IMR-90 (cell line): ENCODE data around the gene CWC15. TPM values are rescaled to one million over a fixed set of nuclear protein-coding genes. Genes with fewer than 3 reads are reported as not detected.

Source experiments
- ATAC-seq: fragments of 200-7000 bp; cut with Tn5 transposase; 2 replicates; pipeline ENCODE4 v1.9.1; 2020; ENCODE audit warnings: low read depth, mild to moderate bottlenecking, moderate library complexity
- BruUV-seq: library from RNA; stranded (reverse); fragments of 400-500 nt; replicated peaks from 2 replicates; lab custom pipeline; 2021; lab: Mats Ljungman, UMichigan
- CTCF ChIA-PET: fragments of 300-600 bp; formaldehyde crosslinking; extraction: SDS; loops from one replicate; lab custom pipeline; 2021; ENCODE audit warnings: antibody characterized with exemption; lab: Yijun Ruan, JAX
- POLR2A ChIA-PET: fragments of 300-600 bp; sonication (Branson Sonifier 250); formaldehyde crosslinking; loops from one replicate; lab custom pipeline; 2022; ENCODE audit warnings: antibody characterized with exemption; ENCODE audit not compliant: unreplicated experiment; lab: Charles Lee
- DNase-seq: peaks from one replicate; pipeline ENCODE4 v3.0.0; 2013
- H2AFZ ChIP-seq: replicated peaks from 2 replicates; pipeline ENCODE3; 2013; ENCODE audit warnings: low read length, mild to moderate bottlenecking; ENCODE audit not compliant: poor library complexity
- H2AK5ac ChIP-seq: 2 replicates; pipeline ENCODE4 v1.6.1; 2013; ENCODE audit warnings: low read depth, low read length, inconsistent platforms
- H2AK9ac ChIP-seq: replicated peaks from 2 replicates; pipeline ENCODE3; 2013; ENCODE audit warnings: mild to moderate bottlenecking, low read depth, low read length, moderate library complexity; ENCODE audit not compliant: poor library complexity
- H2BK120ac ChIP-seq: 2 replicates; pipeline ENCODE4 v1.6.1; 2013; ENCODE audit warnings: low read depth, low read length, inconsistent platforms
- H2BK15ac ChIP-seq: 3 replicates; pipeline ENCODE4 v1.6.1; 2013; ENCODE audit warnings: low read depth, low read length, inconsistent platforms
- H2BK20ac ChIP-seq: 2 replicates; pipeline ENCODE4 v1.6.1; 2013; ENCODE audit warnings: low read depth, mild to moderate bottlenecking, inconsistent platforms, low read length, moderate library complexity
- H2BK5ac ChIP-seq: 2 replicates; pipeline ENCODE4 v1.6.1; 2013; ENCODE audit warnings: mild to moderate bottlenecking, low read depth, low read length, inconsistent platforms; ENCODE audit not compliant: poor library complexity, severe bottlenecking
- H3K14ac ChIP-seq: replicated peaks from 2 replicates; pipeline ENCODE4 v1.6.1; 2013; ENCODE audit warnings: low read depth, low read length, inconsistent platforms
- H3K18ac ChIP-seq: 2 replicates; pipeline ENCODE4 v1.6.1; 2013; ENCODE audit warnings: low read depth, low read length, control low read depth
- H3K23ac ChIP-seq: 2 replicates; pipeline ENCODE4 v1.6.1; 2013; ENCODE audit warnings: low read depth, low read length, inconsistent platforms
- H3K27ac ChIP-seq: 2 replicates; pipeline ENCODE4 v1.5.1; 2013; ENCODE audit warnings: mild to moderate bottlenecking, control low read depth, low read length; ENCODE audit not compliant: insufficient read depth
- H3K27me3 ChIP-seq: 2 replicates; pipeline ENCODE4 v1.6.1; 2013; ENCODE audit warnings: low read length; ENCODE audit not compliant: control insufficient read depth, insufficient read depth
- H3K36me3 ChIP-seq: 2 replicates; pipeline ENCODE4 v1.6.1; 2013; ENCODE audit warnings: low read length, mixed read lengths; ENCODE audit not compliant: control insufficient read depth, insufficient read depth
- H3K4ac ChIP-seq: 2 replicates; pipeline ENCODE4 v1.6.1; 2013; ENCODE audit warnings: low read depth, low read length, inconsistent platforms
- H3K4me1 ChIP-seq: 2 replicates; pipeline ENCODE4 v1.6.1; 2013; ENCODE audit warnings: low read length, mixed read lengths; ENCODE audit not compliant: control insufficient read depth, insufficient read depth
- H3K4me2 ChIP-seq: 2 replicates; pipeline ENCODE4 v1.6.1; 2013; ENCODE audit warnings: low read depth, mild to moderate bottlenecking, control low read depth, low read length, moderate library complexity
- H3K4me3 ChIP-seq: 2 replicates; pipeline ENCODE4 v1.5.1; 2013; ENCODE audit warnings: low read depth, mild to moderate bottlenecking, control low read depth, low read length, moderate library complexity; ENCODE audit not compliant: insufficient read depth
- H3K56ac ChIP-seq: 2 replicates; pipeline ENCODE4 v1.6.1; 2013; ENCODE audit warnings: low read length, inconsistent platforms; ENCODE audit not compliant: insufficient read depth; ENCODE audit errors: extremely low read depth
- H3K79me1 ChIP-seq, 2 experiments: 2 replicates each; pipeline ENCODE4 v1.6.1; 2013; ENCODE audit warnings: low read length in 2 of 2, inconsistent platforms in 1 of 2, low read depth in 1 of 2
- H3K9ac ChIP-seq: 2 replicates; pipeline ENCODE4 v1.6.1; 2013; ENCODE audit warnings: low read depth, low read length, control low read depth
- H3K9me1 ChIP-seq: 2 replicates; pipeline ENCODE4 v1.6.1; 2013; ENCODE audit warnings: low read length, inconsistent platforms; ENCODE audit not compliant: insufficient read depth
- H3K9me3 ChIP-seq: 2 replicates; pipeline ENCODE4 v1.6.1; 2013; ENCODE audit warnings: low read length; ENCODE audit not compliant: control insufficient read depth, insufficient read depth
- H4K20me1 ChIP-seq: 2 replicates; pipeline ENCODE4 v1.6.1; 2013; ENCODE audit warnings: low read length, inconsistent platforms; ENCODE audit not compliant: insufficient read depth
- H4K5ac ChIP-seq: 2 replicates; pipeline ENCODE4 v1.6.1; 2013; ENCODE audit warnings: mild to moderate bottlenecking, low read depth, low read length, control low read depth
- H4K8ac ChIP-seq, 2 experiments: 2 replicates each; pipeline ENCODE4 v1.6.1; 2013; ENCODE audit warnings: low read depth in 2 of 2, low read length in 2 of 2, control low read depth in 1 of 2, inconsistent platforms in 1 of 2
- H4K91ac ChIP-seq: 2 replicates; pipeline ENCODE4 v1.6.1; 2013; ENCODE audit warnings: low read depth, low read length, inconsistent platforms; ENCODE audit not compliant: insufficient read depth
- BHLHE40 ChIP-seq: fragments of 150-350 bp; IDR thresholded peaks from 2 replicates; pipeline ENCODE4 v1.6.1; 2016; ENCODE audit warnings: mild to moderate bottlenecking, low read depth, low read length
- CEBPB ChIP-seq: IDR thresholded peaks from 2 replicates; pipeline ENCODE4 v1.6.1; 2012; ENCODE audit warnings: low read depth, low read length, improper control_type of control experiment
- CHD1 ChIP-seq: IDR thresholded peaks from 2 replicates; pipeline ENCODE4 v1.6.1; 2012; ENCODE audit warnings: low read depth, low read length, improper control_type of control experiment
- CTCF ChIP-seq: conservative IDR thresholded peaks from 2 replicates; pipeline ENCODE4 v1.5.1; 2012; ENCODE audit warnings: mild to moderate bottlenecking, low read depth, low read length, improper control_type of control experiment
- ELK1 ChIP-seq: fragments of 150-350 bp; IDR thresholded peaks from 2 replicates; pipeline ENCODE4 v1.6.1; 2016; ENCODE audit warnings: low read depth, mild to moderate bottlenecking, low read length, moderate library complexity, borderline replicate concordance
- MAZ ChIP-seq: IDR thresholded peaks from 2 replicates; pipeline ENCODE4 v1.6.1; 2012; ENCODE audit warnings: low read depth, mild to moderate bottlenecking, low read length, improper control_type of control experiment, moderate library complexity, borderline replicate concordance
- MXI1 ChIP-seq: IDR thresholded peaks from 2 replicates; pipeline ENCODE4 v1.6.1; 2012; ENCODE audit warnings: low read depth, mild to moderate bottlenecking, low read length, moderate library complexity, borderline replicate concordance
- RAD21 ChIP-seq: IDR thresholded peaks from 2 replicates; pipeline ENCODE4 v1.6.1; 2012; ENCODE audit warnings: low read length, improper control_type of control experiment
- RCOR1 ChIP-seq: IDR thresholded peaks from 2 replicates; pipeline ENCODE4 v1.6.1; 2012; ENCODE audit warnings: mild to moderate bottlenecking, low read length, improper control_type of control experiment; ENCODE audit not compliant: insufficient replicate concordance
- RFX5 ChIP-seq: IDR thresholded peaks from 2 replicates; pipeline ENCODE4 v1.8.0; 2012; ENCODE audit warnings: low read depth, mild to moderate bottlenecking, low read length, moderate library complexity
- SMC3 ChIP-seq: fragments of 150-350 bp; IDR thresholded peaks from 2 replicates; pipeline ENCODE4 v1.6.1; 2016; ENCODE audit warnings: low read depth, mild to moderate bottlenecking, antibody characterized with exemption, low read length, moderate library complexity
- USF2 ChIP-seq: fragments of 150-350 bp; IDR thresholded peaks from 2 replicates; pipeline ENCODE4 v1.6.1; 2017; ENCODE audit warnings: mild to moderate bottlenecking, antibody characterized with exemption, low read length, low read depth
- WGBS, 2 experiments: methylation state at CpG; one replicate each; pipeline versions ENCODE4 v1.1.5 to v1.1.7; 2013; ENCODE audit warnings: missing lambda C conversion rate in 2 of 2; ENCODE audit not compliant: insufficient read length in 1 of 2; ENCODE audit errors: extremely low coverage in 2 of 2; 5-methylcytosine and 5-hydroxymethylcytosine counted together
- dilution Hi-C: fragments of 300-500 bp; cut with HindIII; formaldehyde crosslinking; loops from one replicate; pipeline ENCODE4 v1.14.3; 2018; ENCODE audit warnings: low sequenced_read_pairs; ENCODE audit not compliant: unreplicated experiment
- in situ Hi-C: fragments of 300-500 bp; cut with MboI; formaldehyde crosslinking; loops from 3 replicates; pipeline ENCODE4 v1.14.3; 2019; ENCODE audit warnings: low sequenced_read_pairs, inconsistent platforms, mixed read lengths
- intact Hi-C: fragments of 100-400 bp; cut with micrococcal nuclease; formaldehyde crosslinking; loops from 2 replicates; pipeline ENCODE4 v1.10.0; 2022
- polyA plus RNA-seq, 3 experiments: library from polyadenylated mRNA; depleted of rRNA; stranded (reverse); fragments of >200 nt; gene quantifications; 2 replicates each; pipeline ENCODE4 v1.2.3, GENCODE V29; 2012; ENCODE audit warnings: low replicate concordance in 1 of 3
- total RNA-seq: library from RNA; depleted of rRNA; stranded (reverse); fragments of >200 nt; gene quantifications from 2 replicates; pipeline ENCODE4 v1.2.3, GENCODE V29; 2012

The CWC15 gene
- total and polyA plus RNA-seq, 2 of the 4 experiments (the other 2 are of a cell fraction), result 38.4 to 48.6 TPM

GRCh38 chr11:94998285-94998684 lies 24.9 kb upstream of the CWC15 start:
- Histone ChIP-seq H3K9ac (no peak overlapping the region), H4K91ac (no peak overlapping the region), H2AFZ (peak overlapping the region; percentile 51), H3K4me1 (no peaks in the 10 kb centered on the region), H3K27me3 (0 out of 2 replicates have a peak, but pooled peaks cover 1% of the 10 kb centered on the region), H3K56ac (no peak overlapping the region), H2AK9ac (no peak overlapping the region), H3K36me3 (no peaks in the 10 kb centered on the region), H3K79me1 (no peaks in the 10 kb centered on the region), H3K4me2 (no peak overlapping the region), H3K14ac (no peak overlapping the region), H2BK15ac (no peak overlapping the region), H4K5ac (no peak overlapping the region), H3K9me1 (no peaks in the 10 kb centered on the region), H3K27ac (no peak overlapping the region), H3K4me3 (no peak overlapping the region), H3K23ac (no peak overlapping the region), H4K20me1 (no peaks in the 10 kb centered on the region), H2BK120ac (no peak overlapping the region), H3K18ac (no peak overlapping the region), H2AK5ac (no peak overlapping the region), H3K9me3 (no peaks in the 10 kb centered on the region), H2BK5ac (no peak overlapping the region), H2BK20ac (no peak overlapping the region), H4K8ac (no peak overlapping the region), H3K4ac (no peak overlapping the region)
- intact Hi-C loops (no loop called here), in situ Hi-C loops (no loop called here), dilution Hi-C loops (no loop called here)
- ATAC-seq, result no peak
- DNase-seq, result no peak
- ChIA-PET CTCF (no interaction called here), POLR2A (no interaction called here)
- WGBS, 2 experiments, result 88% methylated on average over 6 of the region's 13 CpGs; no CpG with 5 or more reads in 1 of the 2 experiments
- TF ChIP-seq USF2 (no peak), BHLHE40 (no peak), CEBPB (no peak), RFX5 (no peak), ELK1 (no peak), SMC3 (no peak), MXI1 (no peak), CHD1 (no peak), RCOR1 (no peak), CTCF (no peak), RAD21 (no peak), MAZ (no peak)
- no TSS peak for BruUV-seq
